ENCODE measurements around the gene ACER3.

DNA sequence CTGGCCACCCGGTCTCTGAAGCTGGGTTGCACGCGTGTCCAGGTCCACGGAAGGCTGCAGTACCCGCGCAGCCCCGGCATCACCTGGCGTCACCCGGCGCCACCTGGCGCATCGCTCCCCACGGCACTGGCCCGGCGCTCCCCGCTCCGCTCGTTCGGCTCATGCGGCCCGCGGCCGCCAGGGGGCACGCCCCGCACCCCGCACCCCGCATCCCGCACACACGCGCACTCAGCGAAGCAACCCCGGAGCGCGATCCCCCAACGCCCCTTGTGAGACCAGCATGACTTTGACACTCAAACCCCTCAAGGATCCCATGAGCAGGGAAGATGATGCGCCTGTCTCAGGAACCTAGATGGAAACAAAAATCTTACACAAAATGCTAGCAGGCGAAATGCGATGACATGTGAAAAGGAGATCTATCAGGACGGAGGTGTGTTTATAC, 185.4 kb downstream of the ACER3 start:
- TF ChIP-seq POLR2A (IDR thresholded peaks at IDR 0.05): no peak
- TF ChIP-seq, protein P1, sequence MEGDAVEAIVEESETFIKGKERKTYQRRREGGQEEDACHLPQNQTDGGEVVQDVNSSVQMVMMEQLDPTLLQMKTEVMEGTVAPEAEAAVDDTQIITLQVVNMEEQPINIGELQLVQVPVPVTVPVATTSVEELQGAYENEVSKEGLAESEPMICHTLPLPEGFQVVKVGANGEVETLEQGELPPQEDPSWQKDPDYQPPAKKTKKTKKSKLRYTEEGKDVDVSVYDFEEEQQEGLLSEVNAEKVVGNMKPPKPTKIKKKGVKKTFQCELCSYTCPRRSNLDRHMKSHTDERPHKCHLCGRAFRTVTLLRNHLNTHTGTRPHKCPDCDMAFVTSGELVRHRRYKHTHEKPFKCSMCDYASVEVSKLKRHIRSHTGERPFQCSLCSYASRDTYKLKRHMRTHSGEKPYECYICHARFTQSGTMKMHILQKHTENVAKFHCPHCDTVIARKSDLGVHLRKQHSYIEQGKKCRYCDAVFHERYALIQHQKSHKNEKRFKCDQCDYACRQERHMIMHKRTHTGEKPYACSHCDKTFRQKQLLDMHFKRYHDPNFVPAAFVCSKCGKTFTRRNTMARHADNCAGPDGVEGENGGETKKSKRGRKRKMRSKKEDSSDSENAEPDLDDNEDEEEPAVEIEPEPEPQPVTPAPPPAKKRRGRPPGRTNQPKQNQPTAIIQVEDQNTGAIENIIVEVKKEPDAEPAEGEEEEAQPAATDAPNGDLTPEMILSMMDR (IDR thresholded peaks at IDR 0.05 in 4 of 5, conservative IDR thresholded peaks at IDR 0.05 in 1 of 5): peak; percentile 11 to 50 (median 20)
